Measurements from ENCODE around the gene TIGD6. TPM values are rescaled to one million over a fixed set of nuclear protein-coding genes. Genes with fewer than 3 reads are reported as not detected.

TIGD6 gene
- total RNA-seq, 1 experiment from 2014 or later, result 4.3 TPM

DNA sequence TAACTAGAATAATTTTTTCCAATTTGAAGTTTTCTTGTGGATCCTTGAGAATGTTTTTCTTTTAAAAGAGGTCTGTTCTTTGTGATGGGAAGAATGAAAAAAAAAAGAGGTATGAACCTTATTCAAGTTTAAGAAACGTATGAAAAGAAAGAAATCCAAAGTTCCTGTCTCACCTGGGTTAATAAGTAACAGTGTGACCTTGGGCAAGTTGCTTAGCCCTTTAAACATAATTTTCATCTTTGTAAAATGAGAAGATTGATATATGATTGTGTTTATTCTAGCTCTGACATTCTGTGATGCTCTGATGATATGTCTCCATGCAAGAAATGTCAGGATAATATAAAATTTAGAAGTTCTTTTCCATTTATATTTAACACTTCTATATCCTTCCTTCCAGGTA is 20.6 kb downstream of the TIGD6 start:
- peaks cover 32% of the 10 kb centered on the region for H3K36me3 Mint-ChIP-seq (ENCODE audit: insufficient read depth, unreplicated experiment)
- H3K27ac Mint-ChIP-seq (ENCODE audit: unreplicated experiment), result no peak overlapping the region
- H3K27me3 Mint-ChIP-seq (ENCODE audit: insufficient read depth, unreplicated experiment), result no peaks in the 10 kb centered on the region
- DNase-seq, result no peak
- H3K9me3 Mint-ChIP-seq (ENCODE audit: unreplicated experiment), result no peaks in the 10 kb centered on the region
- POLR2A ChIA-PET, result no interaction called here
- BruUV-seq (replicated peaks), result no TSS peak
- H3K4me3 ChIP-seq (ENCODE audit: low read depth, low read length), result no peak overlapping the region
- H3K4me3 Mint-ChIP-seq (ENCODE audit: unreplicated experiment), result no peak overlapping the region
- H3K4me1 ChIP-seq, result peaks cover 45% of the 10 kb centered on the region
- CTCF ChIA-PET, result interaction anchor here (1.6 kb wide), 1 partner anchor 11 kb away, joined by 4 read pairs; no protein-coding TSS in a partner anchor
- H3K4me1 Mint-ChIP-seq (ENCODE audit: low read depth, unreplicated experiment), result peaks cover 43% of the 10 kb centered on the region
- no peak for TF ChIP-seq CTCF (IDR thresholded peaks at IDR 0.05; ENCODE audit: insufficient read depth in 1 of 2, low read depth in 1 of 2, low read length in 1 of 2, severe bottlenecking in 1 of 2, unreplicated experiment in 1 of 2)
- no peaks in the 10 kb centered on the region for H3K27me3 ChIP-seq (replicated peaks; ENCODE audit: control insufficient read depth, insufficient read depth, low read length)
- intact Hi-C loops (cut with micrococcal nuclease; ENCODE audit: unreplicated experiment), result no loop called here
- peaks cover 3% of the 10 kb centered on the region for H3K36me3 ChIP-seq (ENCODE audit: control insufficient read depth, insufficient read depth, low read length)
- H3K9me3 ChIP-seq, result no peaks in the 10 kb centered on the region

DNA sequence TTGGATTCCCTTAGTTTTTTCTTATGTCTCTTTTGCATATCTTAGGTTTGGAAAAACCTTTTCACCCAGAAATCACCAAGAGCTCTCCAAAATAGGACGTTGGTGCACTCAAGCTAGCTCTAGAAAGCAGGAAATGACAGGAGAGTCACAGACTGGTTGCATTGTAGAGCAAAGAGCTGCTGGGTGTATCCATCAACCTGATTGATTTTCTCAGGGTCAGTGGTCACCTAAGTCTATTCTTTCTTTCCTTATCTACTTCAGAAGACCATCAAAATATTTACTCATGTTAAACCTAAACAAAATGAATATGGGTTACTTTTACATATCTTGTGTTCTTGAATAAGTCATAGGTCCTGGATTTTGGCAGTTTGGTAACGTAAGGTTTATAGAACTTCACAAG is 25.0 kb downstream of the TIGD6 start:
- Mint-ChIP-seq H3K36me3 (ENCODE audit: insufficient read depth, unreplicated experiment) (peaks cover 34% of the 10 kb centered on the region), H3K9me3 (ENCODE audit: unreplicated experiment) (no peaks in the 10 kb centered on the region), H3K4me1 (ENCODE audit: low read depth, unreplicated experiment) (peaks cover 27% of the 10 kb centered on the region), H3K27me3 (ENCODE audit: insufficient read depth, unreplicated experiment) (no peaks in the 10 kb centered on the region), H3K4me3 (ENCODE audit: unreplicated experiment) (no peak overlapping the region), H3K27ac (ENCODE audit: unreplicated experiment) (no peak overlapping the region)
- H3K4me1 ChIP-seq, result peaks cover 20% of the 10 kb centered on the region
- no peaks in the 10 kb centered on the region for H3K27me3 ChIP-seq (replicated peaks; ENCODE audit: control insufficient read depth, insufficient read depth, low read length)
- peaks cover 2% of the 10 kb centered on the region for H3K36me3 ChIP-seq (ENCODE audit: control insufficient read depth, insufficient read depth, low read length)
- DNase-seq, result no peak
- BruUV-seq (replicated peaks), result no TSS peak
- TF ChIP-seq CTCF (IDR thresholded peaks at IDR 0.05; ENCODE audit: insufficient read depth in 1 of 2, low read depth in 1 of 2, low read length in 1 of 2, severe bottlenecking in 1 of 2, unreplicated experiment in 1 of 2), result no peak
- intact Hi-C loops (cut with micrococcal nuclease; ENCODE audit: unreplicated experiment), result no loop called here
- no peaks in the 10 kb centered on the region for H3K9me3 ChIP-seq
- POLR2A ChIA-PET, result no interaction called here
- CTCF ChIA-PET, result interaction anchor here (1.6 kb wide), 1 partner anchor 16 kb away, joined by 6 read pairs; no protein-coding TSS in a partner anchor
- H3K4me3 ChIP-seq (ENCODE audit: low read depth, low read length), result no peak overlapping the region

DNA sequence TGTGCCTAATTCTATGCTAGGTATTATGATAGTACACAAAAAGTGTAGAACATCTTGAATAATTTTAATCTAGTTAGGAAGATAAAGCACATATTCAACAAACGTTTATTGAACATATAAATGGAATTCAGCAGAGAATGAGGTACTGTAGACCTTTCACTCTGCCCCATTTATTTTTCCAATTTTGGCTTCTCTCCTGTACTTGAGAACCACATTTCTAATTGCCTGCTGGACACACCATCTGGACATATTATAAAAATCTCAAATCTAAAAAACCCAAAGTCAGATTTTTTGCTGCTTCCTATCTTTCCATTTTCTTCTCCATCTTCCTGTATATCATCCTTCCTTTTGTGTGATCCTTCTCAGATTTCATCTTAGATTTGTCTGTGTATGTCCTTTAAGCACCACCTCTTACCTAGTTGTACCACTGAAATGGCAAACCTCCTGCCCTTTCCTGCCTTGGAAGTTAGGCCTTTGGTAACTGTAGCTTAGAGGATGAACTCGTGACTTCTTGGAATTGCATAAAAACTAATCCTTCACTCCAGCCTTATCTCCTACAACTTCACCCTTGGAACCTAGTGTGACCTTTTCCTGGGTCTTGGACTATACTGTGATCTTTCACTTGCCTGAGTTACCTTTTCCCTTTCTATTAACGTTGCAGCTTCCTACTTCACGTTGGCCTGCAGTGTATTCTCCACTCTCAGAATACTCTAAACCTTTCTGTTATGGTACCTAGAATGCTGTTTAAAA is 31.1 kb downstream of the TIGD6 start:
- Histone ChIP-seq H3K36me3 (ENCODE audit: control insufficient read depth, insufficient read depth, low read length) (no peaks in the 10 kb centered on the region; the same call in 1 of the 2 replicates), H3K27me3 (replicated peaks; ENCODE audit: control insufficient read depth, insufficient read depth, low read length) (no peaks in the 10 kb centered on the region), H3K9me3 (no peaks in the 10 kb centered on the region), H3K4me3 (ENCODE audit: low read depth, low read length) (no peak overlapping the region), H3K4me1 (peaks cover 12% of the 10 kb centered on the region; the same call in 1 of the 2 replicates)
- TF ChIP-seq CTCF (IDR thresholded peaks at IDR 0.05; ENCODE audit: insufficient read depth in 1 of 2, low read depth in 1 of 2, low read length in 1 of 2, severe bottlenecking in 1 of 2, unreplicated experiment in 1 of 2), result no peak
- peaks cover 7% of the 10 kb centered on the region for H3K4me1 Mint-ChIP-seq (ENCODE audit: low read depth, unreplicated experiment)
- no peak overlapping the region for H3K4me3 Mint-ChIP-seq (ENCODE audit: unreplicated experiment)
- H3K36me3 Mint-ChIP-seq (ENCODE audit: insufficient read depth, unreplicated experiment), result no peaks in the 10 kb centered on the region
- no peak overlapping the region for H3K27ac Mint-ChIP-seq (ENCODE audit: unreplicated experiment)
- intact Hi-C loops (cut with micrococcal nuclease; ENCODE audit: unreplicated experiment), result loop anchor here (10.0 kb wide), 1 partner anchor 335 kb away; no protein-coding TSS in a partner anchor
- H3K9me3 Mint-ChIP-seq (ENCODE audit: unreplicated experiment), result no peaks in the 10 kb centered on the region
- POLR2A ChIA-PET, result no interaction called here
- H3K27me3 Mint-ChIP-seq (ENCODE audit: insufficient read depth, unreplicated experiment), result no peaks in the 10 kb centered on the region
- CTCF ChIA-PET, result no interaction called here
- BruUV-seq (replicated peaks), result no TSS peak
- no peak for DNase-seq

Measured in Caco-2 (cell line).